ENCODE results near the gene IQGAP2.

The IQGAP2 gene

GRCh38 chr5:76404223-76405211 lies 1.4 kb downstream of the IQGAP2 start:
- CTCF ChIA-PET = interaction anchor here (0.9 to 5.4 kb wide), 12 partner anchors 8 to 179 kb away, joined by 3 to 20 read pairs (median 4); no protein-coding TSS in a partner anchor
- POLR2A ChIA-PET = interaction anchor here (1.2 to 1.3 kb wide), 2 partner anchors 11 to 139 kb away, joined by 6 to 10 read pairs; no protein-coding TSS in a partner anchor
- DNase-seq (ENCODE audit: extremely low spot score) = peak; percentile 28
- TF ChIP-seq L3MBTL2 (conservative IDR thresholded peaks at IDR 0.05) = peak; percentile 80
- no peak for TF ChIP-seq BHLHE40 (IDR thresholded peaks at IDR 0.05; ENCODE audit: borderline replicate concordance)

- TF ChIP-seq PKNOX1 (IDR thresholded peaks at IDR 0.05) (0 out of 2 replicates have a peak, but pooled peaks have one; percentile 3), FOXK2 (IDR thresholded peaks at IDR 0.05) (no peak)
- ChIA-PET POLR2A (no interaction called here), CTCF (interaction anchor here (5.4 kb wide), 1 partner anchor 137 kb away, joined by 20 read pairs; no protein-coding TSS in a partner anchor)
- DNase-seq (ENCODE audit: extremely low spot score) = no peak
Measured at GRCh38 chr5:76406014-76406413, 2.9 kb downstream of the IQGAP2 start.

- CTCF ChIA-PET = interaction anchor here (5.4 kb wide), 1 partner anchor 137 kb away, joined by 20 read pairs; no protein-coding TSS in a partner anchor
- no peak for TF ChIP-seq TARDBP (IDR thresholded peaks at IDR 0.05)
- TF ChIP-seq FOXA1 (IDR thresholded peaks at IDR 0.05) = no peak
- no peak for TF ChIP-seq ARNT (IDR thresholded peaks at IDR 0.05)
- TF ChIP-seq SUZ12 (IDR thresholded peaks at IDR 0.05) = no peak
- no peak for TF ChIP-seq SP1 (IDR thresholded peaks at IDR 0.05)
- TF ChIP-seq CTBP1 (IDR thresholded peaks at IDR 0.05; ENCODE audit: borderline replicate concordance) = no peak
- no peak for TF ChIP-seq FOXK2 (IDR thresholded peaks at IDR 0.05)
- TF ChIP-seq FOXM1 (IDR thresholded peaks at IDR 0.05; ENCODE audit: borderline replicate concordance) = no peak
- POLR2A ChIA-PET = no interaction called here
- no peak for DNase-seq (ENCODE audit: extremely low spot score)
Measured at GRCh38 chr5:76406673-76407072, 3.6 kb downstream of the IQGAP2 start.

- POLR2A ChIA-PET = no interaction called here
- CTCF ChIA-PET = interaction anchor here (0.7 to 1.0 kb wide), 2 partner anchors 169 to 174 kb away, joined by 3 read pairs; no protein-coding TSS in a partner anchor
- DNase-seq (ENCODE audit: extremely low spot score) = no peak
- TF ChIP-seq TARDBP (IDR thresholded peaks at IDR 0.05) (no peak), FOXM1 (IDR thresholded peaks at IDR 0.05; ENCODE audit: borderline replicate concordance) (no peak)
Measured at GRCh38 chr5:76408104-76408654, 5.1 kb downstream of the IQGAP2 start.

GRCh38 chr5:76412511-76412910 lies 9.4 kb downstream of the IQGAP2 start:
- CTCF ChIA-PET = interaction anchor here (1.7 kb wide), 1 partner anchor 9 kb away, joined by 5 read pairs; no protein-coding TSS in a partner anchor
- POLR2A ChIA-PET = no interaction called here
- TF ChIP-seq L3MBTL2 (conservative IDR thresholded peaks at IDR 0.05) = no peak
- no peak for TF ChIP-seq ELF4 (IDR thresholded peaks at IDR 0.05)
- DNase-seq (ENCODE audit: extremely low spot score) = no peak

- no peak for DNase-seq (ENCODE audit: extremely low spot score)
- ChIA-PET CTCF (interaction anchor here (0.9 kb wide), 1 partner anchor 10 kb away, joined by 3 read pairs; the partner anchor contains the start of gene IQGAP2), POLR2A (no interaction called here)
- TF ChIP-seq CTBP1 (IDR thresholded peaks at IDR 0.05; ENCODE audit: borderline replicate concordance) = no peak
- TF ChIP-seq L3MBTL2 (conservative IDR thresholded peaks at IDR 0.05) = no peak
- no peak for TF ChIP-seq ZNF384 (IDR thresholded peaks at IDR 0.05)
- TF ChIP-seq FOXK2 (IDR thresholded peaks at IDR 0.05) = no peak
- no peak for TF ChIP-seq ARNT (IDR thresholded peaks at IDR 0.05)
- no peak for TF ChIP-seq BHLHE40 (IDR thresholded peaks at IDR 0.05; ENCODE audit: borderline replicate concordance)
- TF ChIP-seq ELF4 (IDR thresholded peaks at IDR 0.05) = no peak
- no peak for TF ChIP-seq HDGF (IDR thresholded peaks at IDR 0.05; ENCODE audit: borderline replicate concordance)
- TF ChIP-seq FOXM1 (IDR thresholded peaks at IDR 0.05; ENCODE audit: borderline replicate concordance) = no peak
- no peak for TF ChIP-seq NFRKB (IDR thresholded peaks at IDR 0.05)
- TF ChIP-seq PKNOX1 (IDR thresholded peaks at IDR 0.05) = no peak
- TF ChIP-seq SP1 (IDR thresholded peaks at IDR 0.05) = no peak
- no peak for TF ChIP-seq LEF1 (IDR thresholded peaks at IDR 0.05; ENCODE audit: borderline replicate concordance)
- TF ChIP-seq TARDBP (IDR thresholded peaks at IDR 0.05) = no peak
Measured at GRCh38 chr5:76413746-76414145, 10.7 kb downstream of the IQGAP2 start.

GRCh38 chr5:76414788-76415187 lies 11.7 kb downstream of the IQGAP2 start:
- CTCF ChIA-PET = interaction anchor here (1.9 kb wide), 1 partner anchor 11 kb away, joined by 4 read pairs; no protein-coding TSS in a partner anchor
- TF ChIP-seq SUZ12 (IDR thresholded peaks at IDR 0.05) (no peak), L3MBTL2 (conservative IDR thresholded peaks at IDR 0.05) (no peak), BHLHE40 (IDR thresholded peaks at IDR 0.05; ENCODE audit: borderline replicate concordance) (no peak), PKNOX1 (IDR thresholded peaks at IDR 0.05) (no peak), FOXK2 (IDR thresholded peaks at IDR 0.05) (no peak), SP1 (IDR thresholded peaks at IDR 0.05) (no peak), HDGF (IDR thresholded peaks at IDR 0.05; ENCODE audit: borderline replicate concordance) (no peak), NFRKB (IDR thresholded peaks at IDR 0.05) (no peak), FOXA1 (IDR thresholded peaks at IDR 0.05) (no peak), FOXM1 (IDR thresholded peaks at IDR 0.05; ENCODE audit: borderline replicate concordance) (no peak), ZNF384 (IDR thresholded peaks at IDR 0.05) (no peak), CTBP1 (IDR thresholded peaks at IDR 0.05; ENCODE audit: borderline replicate concordance) (no peak), LEF1 (IDR thresholded peaks at IDR 0.05; ENCODE audit: borderline replicate concordance) (no peak), TARDBP (IDR thresholded peaks at IDR 0.05) (no peak), ELF4 (IDR thresholded peaks at IDR 0.05) (no peak), ARNT (IDR thresholded peaks at IDR 0.05) (no peak)
- POLR2A ChIA-PET = no interaction called here
- DNase-seq (ENCODE audit: extremely low spot score) = no peak
